NCI-H345 (cell line): ENCODE results near the gene ABCA10.
"Not testable (repeated sequence)": the region's sequence is repeated elsewhere in the genome, so short reads cannot be mapped to it uniquely, and the experiment has no call there.

ENCODE experiments used
- DNase-seq: peaks from one replicate; lab custom pipeline; 2025; lab: John Stamatoyannopoulos, UW

ABCA10 gene

GRCh38 chr17:69228576-69228975 lies at the start of gene ABCA10:
Gene ABCA10 (minus strand): TSS chr17:69228824. CDS start chr17:69225358, 3,466 bp downstream.
- DNase-seq = no peak

- DNase-seq = not testable (repeated sequence)
These were observed 47.7 kb upstream of the ABCA10 start for GRCh38 chr17:69276279-69276678.

- no peak for DNase-seq
These were observed 47.1 kb upstream of the ABCA10 start for GRCh38 chr17:69275751-69276150.

GRCh38 chr17:69271023-69271422 lies 42.4 kb upstream of the ABCA10 start:
- no peak for DNase-seq

GRCh38 chr17:69269131-69269998 lies 40.7 kb upstream of the ABCA10 start:
- DNase-seq = no peak

GRCh38 chr17:69268543-69269014 lies 40.0 kb upstream of the ABCA10 start:
- DNase-seq = no peak

GRCh38 chr17:69267219-69267618 lies 38.6 kb upstream of the ABCA10 start:
- no peak for DNase-seq

GRCh38 chr17:69265873-69266272 lies 37.2 kb upstream of the ABCA10 start:
- DNase-seq = no peak

GRCh38 chr17:69254187-69254586 lies 25.6 kb upstream of the ABCA10 start:
- DNase-seq = no peak

GRCh38 chr17:69250641-69251040 lies 22.0 kb upstream of the ABCA10 start:
- DNase-seq = no peak

GRCh38 chr17:69246726-69247375 lies 18.2 kb upstream of the ABCA10 start:
- DNase-seq = peak; percentile 8

- DNase-seq = no peak
These were observed 17.6 kb upstream of the ABCA10 start for GRCh38 chr17:69246202-69246601.

- no peak for DNase-seq
These were observed 17.0 kb upstream of the ABCA10 start for GRCh38 chr17:69245617-69246016.

GRCh38 chr17:69239611-69240600 lies 11.3 kb upstream of the ABCA10 start:
- no peak for DNase-seq

GRCh38 chr17:69236946-69237345 lies 8.3 kb upstream of the ABCA10 start:
- no peak for DNase-seq

GRCh38 chr17:69236464-69236863 lies 7.8 kb upstream of the ABCA10 start:
- DNase-seq = no peak

- peak; percentile 70 for DNase-seq
These were observed 6.9 kb upstream of the ABCA10 start for GRCh38 chr17:69235338-69236058.

GRCh38 chr17:69232650-69233049 lies 4.0 kb upstream of the ABCA10 start:
- no peak for DNase-seq

- DNase-seq = no peak
These were observed 2.9 kb upstream of the ABCA10 start for GRCh38 chr17:69231521-69231920.

GRCh38 chr17:69230939-69231338 lies 2.3 kb upstream of the ABCA10 start:
- no peak for DNase-seq

- no peak for DNase-seq
These were observed 606 bp downstream of the ABCA10 start for GRCh38 chr17:69228018-69228417.
